Activated naive CD4-positive, alpha-beta T cell treated with anti-CD3 and anti-CD28 coated beads, Interleukin-2, amount 50 U/mL, for 24 hours (primary cell): ENCODE results near the gene SEC14L1.
"Not testable (repeated sequence)": the region's sequence is repeated elsewhere in the genome, so short reads cannot be mapped to it uniquely, and the experiment has no call there.

Experiments used
- H3K27ac Mint-ChIP-seq: one replicate; pipeline ENCODE4 v1.8.0; 2021; ENCODE audit warnings: mild to moderate bottlenecking, mixed read lengths
- H3K27me3 Mint-ChIP-seq: one replicate; pipeline ENCODE4 v1.8.0; 2021; ENCODE audit warnings: mixed read lengths
- H3K36me3 Mint-ChIP-seq: one replicate; pipeline ENCODE4 v1.8.0; 2021; ENCODE audit warnings: mixed read lengths
- H3K4me1 Mint-ChIP-seq: one replicate; pipeline ENCODE4 v1.8.0; 2021; ENCODE audit warnings: mixed read lengths
- H3K4me3 Mint-ChIP-seq: one replicate; pipeline ENCODE4 v1.8.0; 2021; ENCODE audit warnings: mild to moderate bottlenecking, mixed read lengths
- H3K9me3 Mint-ChIP-seq: one replicate; pipeline ENCODE4 v1.8.0; 2021; ENCODE audit warnings: mixed read lengths

Gene SEC14L1

DNA sequence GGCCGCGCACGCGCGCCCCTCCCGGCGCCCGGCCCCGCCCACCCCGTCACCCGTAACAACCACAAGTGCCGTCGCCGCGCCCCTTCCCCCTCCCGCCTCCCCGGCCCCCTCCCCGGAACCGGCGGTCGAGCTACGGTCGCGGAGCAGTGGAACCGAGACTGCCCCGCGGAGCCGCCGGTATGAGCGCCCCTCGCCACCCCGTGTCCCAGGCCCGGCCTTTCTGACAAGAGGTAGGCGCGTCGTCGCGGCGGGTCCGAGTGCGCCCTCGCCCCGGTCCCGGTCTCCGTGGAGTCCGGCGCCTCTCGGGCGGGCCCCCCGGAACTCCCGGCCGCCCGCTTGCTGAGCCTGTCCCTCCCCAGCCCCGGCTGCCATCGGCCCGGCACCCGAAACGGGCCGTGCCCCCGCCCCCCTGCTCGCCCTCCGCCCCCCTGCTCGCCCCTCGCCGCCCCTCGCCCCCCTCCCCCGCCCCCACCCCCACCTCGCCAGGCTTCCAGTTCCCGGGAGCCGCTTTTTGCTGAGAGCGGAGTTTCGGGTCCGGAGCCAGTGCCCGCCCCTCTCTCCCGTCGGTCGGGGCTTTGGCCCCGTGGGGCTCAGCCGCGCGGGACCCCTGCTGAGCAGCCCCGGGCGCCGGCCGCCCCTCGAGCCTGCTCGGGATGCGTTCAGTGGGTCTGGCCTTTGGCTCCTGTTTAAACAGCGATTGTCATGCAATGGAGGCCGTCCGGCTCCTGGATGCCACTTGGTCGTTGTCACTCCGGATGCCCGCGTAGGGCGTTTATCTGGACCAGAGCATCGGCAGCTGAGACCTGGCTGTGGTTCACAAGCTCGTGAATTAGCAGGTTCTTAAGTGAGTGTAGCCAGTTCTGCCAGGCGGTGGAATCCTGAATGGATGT lies at the start of gene SEC14L1:
Gene SEC14L1, plus strand, starts transcription at position 92 of the 890 bp plus-strand sequence. CDS start 2,628 bp downstream, outside the sequence.
- H3K36me3 Mint-ChIP-seq, result peaks cover 6% of the 10 kb centered on the region
- peaks cover 64% of the 10 kb centered on the region for H3K4me1 Mint-ChIP-seq

DNA sequence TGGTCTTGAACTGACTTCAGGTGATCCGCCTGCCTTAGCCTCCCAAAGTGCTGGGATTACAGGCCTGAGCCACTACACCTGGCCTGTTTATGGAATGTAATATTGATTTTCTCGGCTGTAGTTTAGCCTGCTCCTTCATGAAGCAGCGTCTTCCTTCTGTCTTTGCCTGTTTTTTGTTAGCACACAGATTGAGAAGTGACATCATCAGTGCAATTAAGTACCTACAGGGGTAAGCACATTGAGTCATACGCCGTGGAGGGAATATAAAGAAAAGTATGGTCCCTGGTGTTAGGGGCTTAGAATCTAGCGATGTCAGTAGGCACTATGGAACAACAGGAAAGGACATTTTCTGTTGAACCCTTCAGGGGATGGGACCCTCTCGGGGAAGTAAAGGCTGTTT lies 48.7 kb upstream of the SEC14L1 start:
- Mint-ChIP-seq H3K27ac (peak overlapping the region; percentile 68), H3K36me3 (peaks cover 23% of the 10 kb centered on the region), H3K27me3 (no peaks in the 10 kb centered on the region), H3K9me3 (no peaks in the 10 kb centered on the region), H3K4me3 (peak overlapping the region; percentile 47), H3K4me1 (peaks cover 53% of the 10 kb centered on the region)

More for the DNA sequence above, at the start of gene SEC14L1:
- H3K27me3 Mint-ChIP-seq, result no peaks in the 10 kb centered on the region
- peak within 1 kb of the TSS; percentile 91 for H3K27ac Mint-ChIP-seq
- H3K4me3 Mint-ChIP-seq, result peak within 1 kb of the TSS; percentile 86
- H3K9me3 Mint-ChIP-seq, result peaks cover 10% of the 10 kb centered on the region

DNA sequence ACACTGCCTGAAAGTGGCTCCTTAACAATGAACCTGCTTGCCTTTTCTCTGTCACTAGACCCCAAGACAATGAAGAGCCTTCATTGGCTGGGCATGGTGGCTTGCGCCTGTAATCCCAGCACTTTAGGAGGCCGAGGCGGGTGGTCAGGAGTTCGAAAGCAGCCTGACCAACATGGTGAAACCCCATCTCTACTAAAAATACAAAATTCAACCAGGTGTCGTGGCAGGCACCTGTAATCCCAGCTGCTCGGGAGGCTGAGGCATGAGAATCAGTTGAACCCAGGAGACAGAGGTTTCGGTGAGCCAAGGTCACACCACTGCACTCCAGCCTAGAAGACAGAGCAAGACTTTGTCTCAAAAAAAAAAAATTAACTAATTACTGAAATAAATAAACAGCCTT lies 45.3 kb upstream of the SEC14L1 start:
- peaks cover 14% of the 10 kb centered on the region for H3K36me3 Mint-ChIP-seq
- H3K9me3 Mint-ChIP-seq, result no peaks in the 10 kb centered on the region
- H3K4me1 Mint-ChIP-seq, result peaks cover 63% of the 10 kb centered on the region
- H3K27ac Mint-ChIP-seq, result no peak overlapping the region
- no peaks in the 10 kb centered on the region for H3K27me3 Mint-ChIP-seq
- H3K4me3 Mint-ChIP-seq, result no peak overlapping the region

DNA sequence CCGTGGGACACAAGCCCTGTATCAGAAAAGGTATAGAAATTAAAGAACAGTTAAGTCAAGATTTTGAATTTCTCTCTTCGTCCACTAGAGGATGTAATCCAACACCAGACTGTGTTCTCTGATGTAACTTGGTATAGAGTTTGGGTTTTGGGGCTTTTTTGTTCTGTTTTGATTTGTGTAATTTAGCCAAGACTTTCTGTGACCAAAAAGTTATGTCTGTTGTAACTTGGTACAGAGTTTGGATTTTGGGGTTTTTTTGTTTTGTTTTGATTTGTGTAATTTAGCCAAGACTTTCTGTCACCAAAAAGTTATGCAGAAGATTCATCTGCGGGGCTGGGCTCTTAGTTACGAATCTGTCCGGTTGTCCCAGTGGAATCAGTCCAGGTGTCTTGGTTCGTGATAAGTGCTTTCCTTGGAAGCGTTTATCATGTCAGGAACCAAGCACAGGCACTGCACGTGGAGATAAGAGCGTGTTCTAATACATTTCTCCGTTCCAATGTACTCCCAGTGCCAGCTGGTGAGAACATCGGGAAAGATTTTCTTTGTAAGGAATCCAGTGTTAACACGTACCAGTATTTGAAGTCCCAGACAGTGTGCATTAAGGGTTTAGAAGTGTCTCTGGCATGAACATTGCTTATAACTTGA lies 44.1 kb upstream of the SEC14L1 start:
- Mint-ChIP-seq H3K9me3 (no peaks in the 10 kb centered on the region), H3K4me3 (peak overlapping the region; percentile 7), H3K27ac (peak overlapping the region; percentile 46), H3K27me3 (no peaks in the 10 kb centered on the region), H3K36me3 (peaks cover 15% of the 10 kb centered on the region), H3K4me1 (peaks cover 56% of the 10 kb centered on the region)

DNA sequence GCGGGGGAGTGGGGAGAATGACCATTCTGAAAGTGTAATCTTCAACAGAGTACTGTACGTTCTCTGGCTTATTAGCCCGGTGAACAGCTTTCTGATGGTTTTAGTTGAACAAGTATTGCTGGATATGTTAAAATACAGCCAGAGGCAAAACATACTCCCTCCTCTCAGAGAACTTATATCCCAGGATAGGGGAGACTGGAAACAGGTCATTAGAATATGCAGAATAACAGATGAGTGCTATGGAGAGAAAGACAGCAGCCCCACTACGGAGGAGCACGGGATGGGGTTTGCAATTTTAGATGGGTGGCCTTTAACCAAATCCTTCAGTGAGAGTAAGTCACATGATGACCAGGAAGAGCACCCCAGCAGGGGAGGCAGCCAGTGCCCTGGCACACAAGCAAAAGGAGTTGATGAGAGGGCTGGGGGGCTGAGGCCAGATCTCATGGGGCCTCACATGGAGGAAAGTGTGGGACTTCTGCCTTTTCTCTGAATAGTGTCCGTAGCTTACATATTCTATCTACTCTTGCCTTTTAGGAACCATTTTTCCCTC lies 43.1 kb upstream of the SEC14L1 start:
- Mint-ChIP-seq H3K9me3 (no peaks in the 10 kb centered on the region), H3K4me3 (no peak overlapping the region), H3K36me3 (peaks cover 10% of the 10 kb centered on the region), H3K27ac (peak overlapping the region; percentile 87), H3K27me3 (no peaks in the 10 kb centered on the region), H3K4me1 (peaks cover 48% of the 10 kb centered on the region)

DNA sequence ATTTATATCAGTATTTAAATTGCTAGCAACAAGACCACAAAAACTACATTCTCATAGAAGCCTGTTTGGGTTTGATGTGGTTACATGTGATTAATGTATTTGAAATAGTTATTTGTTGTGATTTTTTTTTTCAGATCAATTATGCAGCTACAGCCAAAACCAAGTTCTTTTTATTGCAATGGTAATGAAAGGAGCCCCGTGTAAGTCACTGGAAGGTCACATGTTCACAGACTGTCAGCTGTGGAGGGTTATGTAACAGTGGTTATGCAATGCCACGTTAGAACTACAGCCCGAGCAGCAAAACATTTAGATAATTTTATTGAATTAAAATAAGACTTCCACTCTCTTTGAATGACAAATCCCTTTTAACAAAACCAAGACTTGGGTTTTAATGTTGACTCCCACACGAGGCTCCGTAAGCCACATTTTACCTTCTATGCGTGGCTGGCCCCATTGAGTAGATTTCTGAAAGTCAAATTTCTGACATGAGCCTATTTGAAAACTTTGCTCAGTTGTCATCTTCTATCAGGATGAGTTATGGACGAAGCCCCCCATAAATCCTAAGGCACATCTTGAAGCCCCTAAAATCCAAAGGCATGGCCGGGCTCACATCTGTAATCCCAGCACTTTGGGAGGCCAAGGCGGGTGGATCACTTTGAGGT lies 41.8 kb upstream of the SEC14L1 start:
- Mint-ChIP-seq H3K36me3 (peaks cover 10% of the 10 kb centered on the region), H3K27ac (peak overlapping the region; percentile 59), H3K4me3 (peak overlapping the region; percentile 8), H3K9me3 (no peaks in the 10 kb centered on the region), H3K27me3 (no peaks in the 10 kb centered on the region), H3K4me1 (peaks cover 43% of the 10 kb centered on the region)

DNA sequence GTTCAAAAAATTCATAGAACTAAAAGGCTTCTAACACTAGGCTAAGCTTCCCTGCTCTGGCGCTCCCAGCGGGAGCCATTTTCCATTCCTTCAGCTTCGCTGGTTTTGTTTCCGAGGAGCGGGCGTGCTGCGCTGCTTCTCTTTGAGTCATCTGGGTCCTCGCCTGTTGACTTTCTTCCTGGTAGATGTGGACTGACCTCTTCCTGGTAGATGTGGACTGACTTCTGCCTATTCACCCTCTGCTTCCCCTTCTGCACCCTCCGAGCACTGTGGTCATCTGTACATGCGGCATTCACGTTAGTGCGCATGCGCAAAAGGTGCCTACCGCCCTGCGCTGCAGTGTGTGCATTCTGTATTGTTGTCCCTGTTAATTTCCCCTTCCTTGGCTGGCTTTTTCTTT lies 40.8 kb upstream of the SEC14L1 start:
- H3K4me1 Mint-ChIP-seq, result peaks cover 40% of the 10 kb centered on the region
- peaks cover 9% of the 10 kb centered on the region for H3K36me3 Mint-ChIP-seq
- no peaks in the 10 kb centered on the region for H3K9me3 Mint-ChIP-seq
- no peaks in the 10 kb centered on the region for H3K27me3 Mint-ChIP-seq
- peak overlapping the region; percentile 97 for H3K27ac Mint-ChIP-seq
- no peak overlapping the region for H3K4me3 Mint-ChIP-seq

DNA sequence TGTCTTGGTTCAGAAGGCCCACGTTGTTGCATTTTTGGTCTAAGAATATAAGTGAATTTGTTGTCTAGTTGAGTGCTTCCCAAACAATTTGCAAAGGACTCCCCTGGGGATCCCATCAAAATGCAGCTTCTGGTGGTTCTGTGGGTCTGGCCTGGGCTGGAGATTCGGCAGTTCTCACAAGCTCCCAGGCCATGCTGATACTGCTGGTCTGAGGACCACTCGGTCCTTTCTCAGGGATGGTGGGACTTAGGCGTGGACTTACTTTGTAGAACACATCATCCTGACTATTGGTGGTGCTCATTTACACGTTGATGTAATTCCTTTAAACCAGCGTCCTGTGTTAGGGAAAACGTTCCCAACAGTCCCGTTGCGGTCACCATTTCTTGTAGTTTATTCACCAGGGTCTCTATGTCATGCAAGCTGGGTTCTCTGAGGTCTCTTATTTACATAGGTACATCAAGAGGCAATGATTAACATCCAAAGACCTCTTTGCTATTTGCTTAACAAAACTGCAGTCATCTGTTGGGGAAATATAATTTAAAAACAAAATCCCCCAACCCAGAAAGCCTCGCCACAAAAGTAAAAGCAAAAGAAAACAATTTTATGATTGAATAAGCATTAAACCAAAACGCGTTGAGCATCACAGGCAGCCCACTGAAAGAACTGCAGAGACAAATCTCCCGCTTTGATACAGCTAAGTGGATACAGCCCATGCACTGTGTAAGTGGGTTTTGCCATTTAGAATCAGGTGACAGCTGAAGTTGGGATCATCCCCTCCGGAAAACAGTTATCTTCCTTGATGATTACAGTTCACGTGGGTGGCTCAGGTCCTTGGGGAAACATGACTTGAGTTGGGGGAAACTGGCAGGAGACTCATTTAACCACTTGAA lies 39.0 kb upstream of the SEC14L1 start:
- H3K27me3 Mint-ChIP-seq, result no peaks in the 10 kb centered on the region
- H3K4me1 Mint-ChIP-seq, result peaks cover 33% of the 10 kb centered on the region
- H3K4me3 Mint-ChIP-seq, result no peak overlapping the region
- no peak overlapping the region for H3K27ac Mint-ChIP-seq
- peaks cover 5% of the 10 kb centered on the region for H3K36me3 Mint-ChIP-seq
- H3K9me3 Mint-ChIP-seq, result no peaks in the 10 kb centered on the region

DNA sequence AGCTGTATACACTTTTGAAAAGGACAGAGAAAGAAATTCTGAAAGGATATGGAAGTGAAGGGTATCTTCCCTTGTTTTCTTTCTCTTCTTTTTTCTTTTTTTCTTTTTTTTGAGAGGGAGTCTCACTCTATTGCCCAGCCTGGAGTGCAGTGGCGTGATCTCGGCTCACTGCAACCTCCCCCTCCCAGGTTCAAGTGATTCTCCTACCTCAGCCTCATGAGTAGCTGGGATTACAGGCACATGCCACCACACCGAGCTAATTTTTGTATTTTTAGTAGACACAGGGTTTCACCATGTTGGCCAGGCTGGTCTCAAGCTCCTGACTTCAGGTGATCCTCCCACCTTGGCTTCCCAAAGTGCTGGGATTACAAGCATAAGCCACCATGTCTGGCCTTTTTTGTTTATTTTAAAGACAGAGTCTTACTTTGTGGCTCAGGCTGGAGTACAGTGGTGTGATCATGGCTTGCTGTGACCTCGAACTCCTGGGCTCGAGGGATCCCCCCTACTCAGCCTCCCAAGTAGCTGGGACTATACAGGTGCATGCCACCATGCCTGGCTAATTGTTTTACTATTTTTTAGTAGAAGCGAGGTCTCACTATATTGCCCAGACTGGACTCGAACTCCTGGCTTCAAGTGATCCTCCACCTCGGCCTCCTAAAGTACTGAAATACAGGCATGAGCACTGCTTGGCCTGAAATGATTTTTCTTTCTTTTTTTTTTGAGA lies 38.2 kb upstream of the SEC14L1 start:
- peaks cover 31% of the 10 kb centered on the region for H3K4me1 Mint-ChIP-seq
- H3K27me3 Mint-ChIP-seq, H3K4me3 Mint-ChIP-seq, H3K9me3 Mint-ChIP-seq, H3K27ac Mint-ChIP-seq, H3K36me3 Mint-ChIP-seq: not testable (repeated sequence)

DNA sequence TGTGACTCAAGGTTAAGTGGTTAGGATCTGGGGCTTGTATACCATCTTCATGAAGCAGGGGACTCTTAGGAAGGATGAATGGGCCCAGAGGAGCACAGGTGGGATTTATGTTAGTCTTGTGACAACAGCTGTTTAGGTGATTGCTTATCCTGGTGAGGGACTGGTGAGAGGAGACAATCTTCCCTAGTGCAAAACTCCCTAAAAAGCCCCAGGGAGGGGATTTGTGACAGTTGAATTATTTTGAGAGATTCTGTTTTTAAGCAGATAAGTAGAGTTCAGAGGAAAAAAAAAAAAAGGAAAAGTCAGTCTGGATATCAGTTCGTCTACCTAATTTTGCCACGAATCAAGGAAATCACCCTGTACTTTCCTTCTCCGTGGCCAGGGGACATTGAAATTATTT lies 35.1 kb upstream of the SEC14L1 start:
- Mint-ChIP-seq H3K4me1 (peaks cover 16% of the 10 kb centered on the region), H3K27me3 (no peaks in the 10 kb centered on the region), H3K9me3 (no peaks in the 10 kb centered on the region), H3K27ac (no peak overlapping the region), H3K36me3 (peaks cover under 1% of the 10 kb centered on the region), H3K4me3 (no peak overlapping the region)

DNA sequence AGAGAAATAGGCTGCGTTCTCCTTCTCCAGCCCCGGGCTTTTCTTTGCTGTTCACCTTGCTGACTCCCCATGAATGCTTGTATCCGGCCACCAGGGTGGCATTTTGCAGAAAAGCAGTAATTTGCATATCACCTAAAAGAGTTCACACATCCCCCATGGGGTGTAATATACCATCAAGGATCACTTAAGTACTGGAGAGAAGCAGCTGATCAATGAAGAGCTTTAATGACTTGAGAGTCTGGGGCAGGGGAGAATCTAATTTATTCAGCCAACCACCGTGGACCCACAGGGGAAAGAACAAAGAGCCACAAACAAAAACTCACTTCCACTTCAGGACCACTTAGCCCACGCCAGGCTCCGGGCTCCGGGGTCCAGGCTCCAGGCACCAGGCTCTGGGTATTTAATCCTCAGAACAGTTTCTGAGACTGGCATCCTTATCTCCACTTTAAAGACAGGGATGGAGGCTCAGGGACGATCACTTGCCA lies 33.9 kb upstream of the SEC14L1 start:
- Mint-ChIP-seq H3K27me3 (no peaks in the 10 kb centered on the region), H3K9me3 (no peaks in the 10 kb centered on the region), H3K4me1 (peaks cover 26% of the 10 kb centered on the region), H3K27ac (no peak overlapping the region), H3K4me3 (no peak overlapping the region), H3K36me3 (no peaks in the 10 kb centered on the region)

DNA sequence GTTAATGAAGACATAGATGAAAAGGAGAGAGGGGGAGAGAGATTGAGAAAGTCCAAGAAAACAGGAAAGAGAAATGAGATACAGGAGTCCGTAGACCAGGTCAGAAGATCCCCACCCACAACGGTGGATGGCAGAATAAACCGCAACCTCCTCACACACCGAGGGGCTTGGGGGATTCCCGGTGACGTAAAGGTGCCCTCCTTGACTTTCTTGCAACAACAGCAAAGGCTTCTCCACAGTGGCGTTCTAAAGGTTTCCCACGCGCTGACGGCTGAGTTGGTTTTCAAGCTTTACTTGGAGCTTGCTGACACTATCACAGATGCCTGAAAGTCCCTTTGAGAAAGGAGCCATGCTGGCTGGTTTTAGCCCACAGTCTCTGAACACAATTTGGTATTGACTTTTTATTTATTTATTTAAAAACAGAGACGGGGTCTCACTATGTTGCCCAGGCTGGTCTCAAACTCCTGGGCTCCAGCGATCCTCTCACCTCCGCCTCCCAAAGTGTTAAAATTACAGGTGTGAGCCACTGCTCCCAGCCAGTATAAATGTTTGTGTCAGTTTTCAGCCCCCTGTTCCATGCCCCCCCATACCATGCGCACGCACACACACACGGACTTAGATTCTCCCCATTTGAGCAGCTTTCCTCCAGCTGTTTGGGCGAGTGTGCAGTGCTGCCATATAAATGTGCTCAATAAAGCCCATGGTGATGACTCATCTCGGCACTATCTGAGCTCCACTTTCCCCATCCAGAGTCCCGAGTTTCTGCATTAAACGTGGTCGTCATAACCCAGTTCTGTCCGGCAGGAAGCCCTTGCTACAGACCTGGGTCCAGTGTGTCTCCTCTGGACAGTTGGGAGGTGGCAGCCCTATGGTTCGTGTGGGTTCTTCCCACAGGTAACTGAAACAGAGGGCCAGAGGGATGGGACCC lies 33.0 kb upstream of the SEC14L1 start:
- Mint-ChIP-seq H3K4me1 (peaks cover 27% of the 10 kb centered on the region), H3K27me3 (no peaks in the 10 kb centered on the region), H3K9me3 (no peaks in the 10 kb centered on the region), H3K27ac (peak overlapping the region; percentile 59), H3K36me3 (no peaks in the 10 kb centered on the region), H3K4me3 (no peak overlapping the region)

DNA sequence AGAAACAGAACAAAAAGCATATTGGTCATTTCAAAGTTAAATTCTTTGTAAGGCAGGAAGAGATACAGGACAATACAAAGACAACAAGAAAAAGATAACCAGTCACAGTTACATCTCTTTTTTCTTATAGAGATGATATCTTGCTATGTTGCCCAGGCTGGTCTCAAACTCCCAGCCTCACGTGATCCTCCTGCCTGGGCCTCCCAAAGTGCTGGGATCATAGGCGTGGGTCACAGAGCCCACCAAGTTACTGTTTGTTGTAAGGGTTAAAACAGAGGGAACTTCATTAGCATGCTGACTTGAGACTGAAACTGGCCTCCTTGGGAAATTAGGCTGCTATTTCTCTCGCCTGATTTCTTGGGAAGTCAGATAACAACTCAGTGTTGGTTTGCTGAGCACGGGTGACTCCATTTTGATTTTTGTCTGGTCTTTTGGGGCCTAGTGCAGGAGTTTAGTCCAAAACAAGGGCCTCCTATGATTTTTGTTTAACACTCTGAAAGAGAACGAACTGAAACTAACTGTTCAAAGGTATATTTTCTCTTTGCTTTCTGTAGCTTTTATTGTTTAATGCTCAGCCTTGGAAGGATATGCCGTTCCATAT lies 31.5 kb upstream of the SEC14L1 start:
- H3K27ac Mint-ChIP-seq, result peak overlapping the region; percentile 35
- no peaks in the 10 kb centered on the region for H3K9me3 Mint-ChIP-seq
- H3K4me1 Mint-ChIP-seq, result peaks cover 27% of the 10 kb centered on the region
- no peaks in the 10 kb centered on the region for H3K27me3 Mint-ChIP-seq
- no peaks in the 10 kb centered on the region for H3K36me3 Mint-ChIP-seq
- no peak overlapping the region for H3K4me3 Mint-ChIP-seq
